CD4-positive, alpha-beta T cell treated with Interleukin-17A for 4 hours (primary cell): ENCODE results near the gene HYAL1.
"Not testable (repeated sequence)": the region's sequence is repeated elsewhere in the genome, so short reads cannot be mapped to it uniquely, and the experiment has no call there.

ENCODE experiments used
- DNase-seq: peaks from one replicate; pipeline ENCODE4 v3.0.0-alpha.2; 2020; ENCODE audit warnings: mixed read lengths

HYAL1 gene

DNA sequence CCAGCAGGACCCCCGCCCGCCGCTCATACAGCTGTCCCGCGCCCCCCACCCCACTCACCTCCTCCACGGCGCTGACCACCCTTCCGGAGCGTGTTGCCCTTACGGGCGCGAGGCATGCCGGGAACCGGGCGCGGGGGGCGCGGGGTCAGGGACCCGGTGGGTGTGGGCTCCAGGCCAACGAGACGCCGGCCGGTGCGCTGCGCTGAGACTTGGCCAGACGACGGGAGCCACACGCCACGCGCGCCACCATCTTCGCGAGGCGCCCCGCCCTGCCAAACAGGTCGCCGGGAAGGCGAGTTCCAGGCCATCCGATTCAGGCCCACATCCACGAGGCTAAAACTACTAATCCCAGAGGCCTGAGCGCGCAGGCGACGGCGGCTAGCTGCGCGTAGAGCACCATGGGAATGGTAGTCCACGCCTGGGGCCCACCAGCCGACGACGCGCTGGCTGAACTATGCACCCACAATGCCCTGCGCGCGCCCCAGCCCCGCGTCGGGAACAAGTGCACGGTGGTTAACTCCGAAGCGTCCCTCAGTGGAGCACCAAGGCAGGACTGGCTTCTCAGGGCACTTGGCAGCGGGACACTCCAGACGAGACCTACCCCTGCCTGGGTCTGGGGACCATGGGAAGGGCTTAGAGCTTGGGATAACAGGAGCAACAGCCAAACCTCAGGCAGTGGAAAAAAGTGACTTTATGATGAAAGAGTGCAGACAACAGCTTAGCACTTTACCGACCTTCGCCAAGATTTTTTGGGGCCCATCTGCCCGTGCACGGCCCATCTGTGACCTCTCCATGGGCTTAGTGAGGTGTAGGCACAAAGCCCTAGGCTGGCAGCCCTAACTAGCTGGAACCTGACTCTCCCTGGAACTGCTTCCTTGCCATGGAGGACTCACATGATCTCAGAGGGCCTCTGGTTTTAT, 11.0 kb downstream of the HYAL1 start, which contains the start of gene IFRD2:
TSS of gene IFRD2 (minus strand) at position 271 of the 920 bp plus-strand sequence. CDS start at position 116, 155 bp downstream.
- peak; percentile 96 for DNase-seq

DNA sequence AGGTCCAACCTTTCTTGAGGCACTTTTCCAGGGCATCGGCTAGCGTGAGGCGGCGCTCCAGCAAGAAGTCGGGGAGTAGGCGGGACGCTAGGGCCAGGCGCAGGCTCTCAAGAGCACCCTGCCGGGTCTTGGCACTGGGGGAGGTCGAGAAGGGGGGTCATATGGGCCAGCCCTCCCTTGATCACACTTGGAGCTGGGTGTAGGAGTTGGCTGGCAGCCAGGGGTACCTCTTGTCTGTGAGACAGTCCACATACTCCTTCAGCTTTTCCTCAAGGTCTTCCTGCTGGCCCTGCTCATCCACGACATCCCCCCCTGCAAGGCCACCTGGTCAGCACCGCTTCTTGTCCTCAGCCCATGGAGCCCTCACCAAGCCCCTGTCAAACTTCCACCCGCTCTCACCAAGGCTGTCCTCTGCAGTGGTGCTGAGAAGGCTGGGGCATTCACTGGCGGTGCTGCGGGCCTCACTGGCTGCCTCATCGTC, 13.2 kb downstream of the HYAL1 start:
- no peak for DNase-seq

DNA sequence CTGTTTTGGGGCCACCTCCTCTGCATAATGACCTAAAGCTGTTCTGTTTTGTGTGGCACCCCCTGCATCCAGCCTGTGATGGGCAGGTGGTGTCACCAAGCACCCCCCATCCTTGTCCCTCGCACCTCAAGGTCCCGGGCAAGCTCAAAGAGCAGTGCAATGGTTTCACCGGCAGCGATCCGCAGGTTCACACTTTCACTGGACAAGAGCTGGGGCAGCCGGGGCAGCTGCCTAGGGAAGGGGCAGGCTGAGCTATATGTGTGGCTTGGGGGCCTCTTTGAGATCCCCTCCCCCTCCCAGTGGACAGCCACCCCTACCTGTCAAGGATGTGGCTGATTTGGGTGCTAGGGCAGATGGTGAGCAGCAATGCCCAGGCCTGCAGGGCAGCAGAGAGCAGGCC, 14.2 kb downstream of the HYAL1 start:
- DNase-seq: no peak

DNA sequence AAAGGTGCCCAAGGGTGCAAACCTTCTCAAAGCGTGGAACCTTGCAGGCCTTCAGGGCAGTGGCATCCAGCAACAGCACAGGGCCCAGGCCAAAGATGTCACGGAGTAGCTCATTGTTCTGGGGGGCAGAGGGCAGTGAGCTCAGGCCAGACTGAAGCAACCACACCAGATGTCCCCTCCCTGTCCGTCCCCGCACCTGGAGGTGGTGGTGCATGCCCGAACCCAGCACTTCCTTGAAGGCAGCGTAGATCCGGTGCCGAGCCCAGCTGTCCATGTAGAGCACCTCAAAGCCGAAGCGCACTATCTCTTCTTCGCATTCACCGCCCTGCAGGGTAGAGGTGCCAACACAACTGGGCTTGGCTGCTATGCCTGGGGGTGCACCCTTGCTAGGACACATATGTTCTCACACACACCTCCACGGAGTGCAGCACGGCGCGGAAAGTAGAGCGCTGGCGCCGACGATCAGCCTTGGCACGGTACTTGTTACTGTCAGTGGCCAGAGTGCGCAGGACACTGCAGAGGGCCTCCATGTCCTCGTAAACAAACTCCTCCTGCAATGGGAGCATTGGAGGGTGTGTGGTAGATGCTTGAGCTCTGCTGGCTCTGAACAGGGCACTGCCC, 14.9 kb downstream of the HYAL1 start:
- no peak for DNase-seq

DNA sequence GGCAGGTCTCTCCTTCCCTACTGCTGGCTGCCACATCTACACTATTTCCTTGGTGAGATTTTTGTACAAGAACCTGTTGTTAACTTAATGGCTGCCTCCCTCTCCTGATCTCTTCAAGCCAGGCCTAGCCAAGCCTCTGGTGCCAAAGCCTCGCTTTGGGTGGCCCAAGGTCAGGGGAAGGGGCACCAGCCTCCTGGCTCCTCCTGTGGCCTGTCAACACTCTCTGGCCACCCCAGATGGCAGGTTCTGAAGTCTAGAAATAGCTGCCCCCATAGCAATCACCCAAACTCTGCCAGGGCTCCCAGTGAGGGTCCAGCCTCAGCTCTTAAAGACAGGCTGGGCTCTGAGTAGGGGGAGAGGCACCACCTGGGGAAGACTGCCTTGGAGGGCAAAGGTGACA, 16.1 kb downstream of the HYAL1 start:
- DNase-seq: no peak

- no peak for DNase-seq
Measured at GRCh38 chr3:50286322-50287227, 16.8 kb downstream of the HYAL1 start.

DNA sequence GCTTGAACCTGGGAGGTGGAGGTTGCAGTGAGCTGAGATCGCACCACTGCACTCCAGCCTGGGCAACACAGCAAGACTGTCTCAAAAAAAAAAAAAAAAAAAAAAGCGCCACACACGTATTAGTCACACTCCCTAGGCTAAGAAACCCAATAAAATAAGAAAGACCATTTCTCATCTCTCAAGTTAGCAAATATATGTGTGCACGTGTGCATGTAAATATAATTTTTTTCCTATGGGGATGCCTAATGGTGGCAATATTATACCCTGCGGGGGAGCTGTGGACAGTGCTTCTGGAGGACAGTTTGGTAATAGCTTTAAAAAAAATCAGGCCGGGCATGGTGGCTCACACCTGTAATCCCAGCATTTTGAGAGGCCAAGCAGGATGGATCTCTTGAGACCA, 19.3 kb downstream of the HYAL1 start:
- DNase-seq: not testable (repeated sequence)

DNA sequence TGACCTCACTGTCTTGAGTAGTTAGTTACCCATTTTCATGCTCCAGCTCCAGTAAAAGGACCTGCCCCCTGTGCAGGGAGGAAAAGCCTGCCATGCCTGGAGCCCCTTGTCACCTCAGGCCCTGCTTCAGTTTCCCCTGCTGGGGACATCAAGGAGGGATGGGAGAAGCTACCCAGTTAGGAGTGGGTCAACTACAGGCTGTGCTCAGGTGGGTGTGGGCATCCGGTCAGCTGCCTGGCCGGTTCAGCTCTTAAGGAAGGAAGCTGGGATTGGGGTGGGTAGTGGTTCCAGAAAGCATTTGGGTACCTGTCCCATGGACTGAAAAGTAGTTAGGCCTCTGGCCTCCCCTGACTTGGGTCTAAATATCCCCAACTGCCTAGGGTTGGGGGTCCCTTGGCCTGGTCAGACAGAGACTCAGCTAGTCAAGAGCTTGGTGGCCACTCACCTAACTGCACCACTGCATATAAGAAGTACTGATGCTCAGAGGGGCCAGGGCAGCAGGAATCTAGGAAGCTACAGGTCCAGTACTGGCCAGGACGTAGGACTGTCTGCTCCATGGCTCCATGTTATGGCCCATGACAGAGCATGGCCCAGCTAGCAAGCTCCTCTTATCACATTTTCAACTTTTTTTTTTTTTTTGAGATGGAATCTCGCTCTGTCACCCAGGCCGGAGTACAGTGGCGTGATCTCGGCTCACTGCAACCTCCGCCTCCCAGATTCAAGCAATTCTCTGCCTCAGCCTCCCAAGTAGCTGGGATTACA, 23.9 kb downstream of the HYAL1 start:
- DNase-seq: no peak

- DNase-seq: no peak
Measured at GRCh38 chr3:50278880-50279224, 24.5 kb downstream of the HYAL1 start, which contains the start of gene LSMEM2. Gene LSMEM2, plus strand, starts transcription at chr3:50279087. Its CDS starts 27 bp downstream, at chr3:50279114.

DNA sequence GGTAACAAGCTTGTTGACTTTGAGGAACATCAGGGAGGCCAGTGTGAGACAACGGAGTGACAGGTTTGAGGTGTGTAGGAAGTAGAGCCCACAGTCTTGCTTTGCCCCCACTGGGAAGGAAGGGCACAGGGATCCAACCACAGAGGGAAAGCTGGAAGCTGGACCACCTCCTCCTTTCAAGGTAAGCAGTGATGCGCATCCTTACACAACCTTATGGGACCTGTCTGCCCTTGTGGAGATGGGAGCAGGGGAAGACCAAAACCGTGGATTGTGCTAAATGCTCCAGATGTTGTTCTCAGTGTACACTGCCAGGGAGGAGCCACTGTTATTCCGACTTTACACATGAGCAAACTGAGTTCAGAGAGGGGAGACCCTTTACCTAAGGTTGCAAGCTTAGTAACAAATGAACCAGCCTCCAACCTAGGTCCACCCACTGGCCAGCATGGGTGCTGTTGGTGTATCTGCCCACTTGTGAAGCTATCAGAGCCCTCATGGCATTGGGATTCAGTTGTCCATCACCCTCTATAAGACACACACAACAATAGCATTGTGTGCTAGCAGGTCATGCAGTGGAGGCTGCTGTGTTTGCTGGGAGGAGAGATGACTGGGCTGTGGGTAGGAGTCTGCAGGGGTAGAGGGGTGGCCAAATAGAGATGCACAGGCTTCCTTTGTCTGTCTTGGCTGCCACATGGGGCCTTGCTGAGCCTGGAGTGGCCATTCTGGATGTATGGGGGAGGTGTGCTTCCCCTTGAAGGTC, 25.1 kb downstream of the HYAL1 start:
- DNase-seq: no peak

- no peak for DNase-seq
Measured at GRCh38 chr3:50276762-50277101, 26.6 kb downstream of the HYAL1 start.

DNA sequence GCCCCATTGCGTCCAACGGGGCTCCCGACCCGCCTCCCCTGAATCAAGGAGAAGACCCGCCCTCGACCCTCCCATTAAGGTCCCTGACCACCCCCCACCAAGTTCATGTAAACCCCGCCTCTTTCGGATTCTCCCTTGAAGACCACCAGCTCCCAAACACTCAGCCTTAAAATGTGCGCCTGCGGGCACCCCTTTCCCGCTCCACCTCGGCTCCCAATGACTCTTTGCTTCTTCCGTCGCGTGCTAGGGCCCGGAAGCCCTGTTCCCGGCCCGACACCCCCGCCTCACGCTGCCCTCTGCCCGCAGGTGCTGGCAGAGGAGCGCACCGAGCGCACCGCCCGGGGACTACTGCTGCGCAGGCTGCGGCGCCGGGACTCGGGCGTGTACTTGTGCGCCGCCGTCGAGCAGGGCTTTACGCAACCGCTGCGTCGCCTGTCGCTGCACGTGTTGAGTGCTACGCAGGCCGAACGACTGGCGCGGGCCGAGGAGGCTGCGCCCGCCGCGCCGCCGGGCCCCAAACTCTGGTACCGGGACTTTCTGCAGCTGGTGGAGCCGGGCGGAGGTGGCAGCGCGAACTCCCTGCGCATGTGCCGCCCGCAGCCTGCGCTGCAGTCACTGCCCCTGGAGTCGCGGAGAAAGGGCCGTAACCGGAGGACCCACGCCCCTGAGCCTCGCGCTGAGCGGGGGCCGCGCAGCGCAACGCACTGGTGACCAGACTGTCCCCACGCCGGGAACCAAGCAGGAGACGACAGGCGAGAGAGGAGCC, 27.2 kb downstream of the HYAL1 start:
- no peak for DNase-seq

DNA sequence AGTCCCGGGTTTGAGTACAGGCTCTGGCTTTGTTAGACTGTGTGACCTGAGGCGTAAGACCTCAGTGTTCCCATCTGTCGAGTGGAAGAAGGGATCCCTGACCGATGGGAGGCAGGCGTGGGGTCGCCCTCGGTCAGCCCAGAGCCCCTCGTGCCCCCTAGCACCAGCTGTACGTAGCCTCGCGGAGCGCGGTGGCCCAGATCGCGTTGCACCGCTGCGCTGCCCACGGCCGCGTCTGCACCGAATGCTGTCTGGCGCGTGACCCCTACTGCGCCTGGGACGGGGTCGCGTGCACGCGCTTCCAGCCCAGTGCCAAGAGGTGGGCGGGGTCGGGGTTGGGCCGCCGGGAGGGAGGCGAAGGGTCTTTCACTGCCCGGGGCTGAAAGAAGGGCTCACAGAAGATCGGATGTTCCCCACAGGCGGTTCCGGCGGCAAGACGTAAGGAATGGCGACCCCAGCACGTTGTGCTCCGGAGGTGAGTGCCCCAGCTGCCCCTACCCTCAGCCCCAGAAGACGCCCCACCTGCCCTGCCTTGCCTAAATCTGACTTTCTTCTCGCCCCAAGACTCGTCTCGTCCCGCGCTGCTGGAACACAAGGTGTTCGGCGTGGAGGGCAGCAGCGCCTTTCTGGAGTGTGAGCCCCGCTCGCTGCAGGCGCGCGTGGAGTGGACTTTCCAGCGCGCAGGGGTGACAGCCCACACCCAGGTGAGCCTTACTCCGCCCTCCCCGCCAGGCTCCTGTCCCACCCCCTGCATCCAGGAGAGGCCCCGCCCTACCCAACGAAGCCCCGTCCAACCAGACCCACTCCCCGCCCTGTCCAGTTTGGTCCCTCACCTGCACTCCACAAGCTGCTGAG, 28.0 kb downstream of the HYAL1 start:
- DNase-seq: no peak

DNA sequence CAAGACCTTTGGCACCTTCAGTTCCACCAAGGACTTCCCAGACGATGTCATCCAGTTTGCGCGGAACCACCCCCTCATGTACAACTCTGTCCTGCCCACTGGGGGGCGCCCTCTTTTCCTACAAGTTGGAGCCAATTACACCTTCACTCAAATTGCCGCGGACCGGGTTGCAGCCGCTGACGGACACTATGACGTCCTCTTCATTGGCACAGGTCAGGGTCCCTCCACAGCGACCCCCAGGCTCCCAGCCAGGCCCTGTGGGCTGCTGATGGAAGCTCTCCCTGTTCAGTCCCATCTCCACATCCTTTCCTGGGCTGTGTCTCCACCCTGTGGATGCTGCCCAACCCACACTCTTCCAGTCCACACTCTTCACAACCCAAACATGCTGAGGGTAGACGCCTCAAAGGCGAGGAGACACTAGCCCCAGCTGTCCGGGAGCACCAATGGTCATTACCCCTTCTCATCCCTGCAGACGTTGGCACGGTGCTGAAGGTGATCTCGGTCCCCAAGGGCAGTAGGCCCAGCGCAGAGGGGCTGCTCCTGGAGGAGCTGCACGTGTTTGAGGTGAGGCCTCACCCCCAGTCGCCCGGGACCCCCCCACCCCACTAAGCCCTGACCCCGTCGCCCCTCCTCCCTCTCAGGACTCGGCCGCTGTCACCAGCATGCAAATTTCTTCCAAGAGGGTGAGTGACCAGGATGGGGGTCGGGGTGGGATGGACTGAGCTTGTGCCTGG, 28.8 kb downstream of the HYAL1 start:
- DNase-seq: peak; percentile 84

GRCh38 chr3:50273689-50274065, 29.7 kb downstream of the HYAL1 start:
- no peak for DNase-seq

DNA sequence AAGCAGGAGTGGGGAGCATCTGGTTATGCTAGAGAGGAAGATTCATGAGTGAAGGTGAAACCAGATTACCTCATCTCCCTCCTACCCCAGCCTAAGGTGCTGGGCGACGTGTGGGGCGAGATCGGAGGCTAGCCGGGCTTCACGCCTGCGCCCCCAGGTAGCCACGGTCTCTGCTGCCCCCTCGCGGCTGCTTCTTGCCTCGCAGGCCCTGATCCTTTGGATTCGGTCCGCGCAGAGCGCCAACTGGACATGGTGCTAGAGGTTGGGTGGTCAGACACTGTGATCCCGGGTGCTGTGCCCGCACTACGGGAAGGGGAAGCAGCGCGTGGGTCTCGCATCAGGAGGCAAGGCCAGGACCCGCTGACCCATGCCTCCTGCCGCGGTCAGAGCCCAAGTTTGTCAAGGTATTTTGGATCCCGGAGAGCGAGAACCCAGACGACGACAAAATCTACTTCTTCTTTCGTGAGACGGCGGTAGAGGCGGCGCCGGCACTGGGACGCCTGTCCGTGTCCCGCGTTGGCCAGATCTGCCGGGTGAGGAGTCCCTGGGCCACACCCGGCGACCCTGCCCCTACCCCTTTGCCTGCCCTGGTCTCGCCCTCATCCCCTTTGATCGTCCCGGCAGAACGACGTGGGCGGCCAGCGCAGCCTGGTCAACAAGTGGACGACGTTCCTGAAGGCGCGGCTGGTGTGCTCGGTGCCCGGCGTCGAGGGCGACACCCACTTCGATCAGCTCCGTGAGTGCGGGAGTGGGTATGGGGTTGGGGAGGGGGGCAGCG, 30.3 kb downstream of the HYAL1 start:
- peak; percentile 91 for DNase-seq

GRCh38 chr3:50272538-50272910, 30.9 kb downstream of the HYAL1 start:
- DNase-seq: not testable (repeated sequence)

GRCh38 chr3:50271314-50271936, 31.9 kb downstream of the HYAL1 start:
- no peak for DNase-seq
